HG02763 (cell line): ENCODE measurements around the gene CCNG2.
A peak's percentile ranks its signal among the peaks of the same experiment; 100 is the strongest.

ENCODE experiments used
- ATAC-seq: cut with Tn5 transposase; IDR thresholded peaks from one replicate; pipeline ENCODE4 v1.9.1; 2021; ENCODE audit warnings: mild to moderate bottlenecking, moderate library complexity; ENCODE audit not compliant: unreplicated experiment

CCNG2 gene

GRCh38 chr4:77174426-77174825 is 17.4 kb downstream of the CCNG2 start:
- ATAC-seq, result no peak

DNA sequence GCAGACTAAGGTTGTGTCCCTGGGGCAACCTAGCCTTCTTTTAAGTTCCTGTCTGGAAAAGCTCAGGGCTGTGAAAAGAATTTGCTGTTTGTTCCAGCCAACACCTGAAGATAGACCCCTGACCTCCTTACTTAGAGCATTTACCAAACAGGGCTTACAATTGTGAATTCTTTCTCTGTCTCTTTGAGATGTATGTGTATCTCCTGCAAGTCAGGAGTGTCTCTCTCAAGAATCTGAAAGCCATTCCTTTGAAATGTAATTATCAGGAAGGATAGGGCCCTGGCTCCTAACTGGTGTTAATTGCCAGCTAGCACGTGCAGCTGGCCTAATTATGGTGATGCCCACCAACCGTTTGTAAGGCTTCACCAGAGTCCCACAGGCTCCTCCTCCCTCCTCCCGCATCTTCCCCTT is 18.2 kb downstream of the CCNG2 start:
- ATAC-seq, result no peak

- ATAC-seq, result no peak
Observed at GRCh38 chr4:77176640-77177039, 19.6 kb downstream of the CCNG2 start.

GRCh38 chr4:77177199-77177598 is 20.2 kb downstream of the CCNG2 start:
- no peak for ATAC-seq

DNA sequence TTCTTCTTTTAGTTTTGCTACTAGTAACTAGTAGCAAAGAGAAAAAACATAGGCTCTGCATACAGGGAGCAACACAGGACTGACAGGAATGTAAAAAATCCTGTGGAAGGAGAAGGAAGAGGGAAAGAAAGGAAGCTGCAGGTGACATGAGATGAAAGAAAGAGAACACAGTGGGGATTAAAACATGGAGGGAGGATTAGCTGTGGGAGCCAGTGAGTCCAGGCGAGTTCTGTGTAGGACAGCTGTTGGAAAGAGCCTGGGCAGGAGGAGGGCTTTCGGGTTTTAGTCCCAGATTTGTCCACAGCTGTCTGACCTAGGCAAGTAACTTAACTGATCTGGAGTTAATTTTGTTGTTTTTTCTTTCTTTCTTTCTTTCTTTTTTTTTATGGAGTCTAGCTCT is 21.6 kb downstream of the CCNG2 start:
- ATAC-seq, result no peak

- ATAC-seq, result no peak
Observed at GRCh38 chr4:77179519-77179918, 22.5 kb downstream of the CCNG2 start.

DNA sequence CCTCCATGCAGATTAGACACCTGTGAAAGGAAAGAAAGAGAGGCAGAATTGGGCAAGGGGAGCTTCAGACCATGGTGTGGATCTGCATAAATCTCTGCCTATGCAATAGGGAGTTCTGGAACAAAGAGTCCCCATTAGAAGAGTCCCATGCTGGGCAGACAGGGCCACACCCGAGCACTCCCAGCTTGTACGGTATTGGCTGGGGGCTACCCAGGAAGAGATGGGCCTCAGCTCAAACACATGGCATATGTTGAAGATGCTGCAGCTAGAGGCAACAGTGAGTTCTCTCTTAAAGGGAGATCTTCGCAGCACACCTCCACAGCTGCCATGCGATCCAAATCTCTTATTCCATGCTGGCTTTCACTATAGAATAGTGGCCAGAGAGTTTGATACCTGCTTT is 24.7 kb downstream of the CCNG2 start:
- no peak for ATAC-seq

DNA sequence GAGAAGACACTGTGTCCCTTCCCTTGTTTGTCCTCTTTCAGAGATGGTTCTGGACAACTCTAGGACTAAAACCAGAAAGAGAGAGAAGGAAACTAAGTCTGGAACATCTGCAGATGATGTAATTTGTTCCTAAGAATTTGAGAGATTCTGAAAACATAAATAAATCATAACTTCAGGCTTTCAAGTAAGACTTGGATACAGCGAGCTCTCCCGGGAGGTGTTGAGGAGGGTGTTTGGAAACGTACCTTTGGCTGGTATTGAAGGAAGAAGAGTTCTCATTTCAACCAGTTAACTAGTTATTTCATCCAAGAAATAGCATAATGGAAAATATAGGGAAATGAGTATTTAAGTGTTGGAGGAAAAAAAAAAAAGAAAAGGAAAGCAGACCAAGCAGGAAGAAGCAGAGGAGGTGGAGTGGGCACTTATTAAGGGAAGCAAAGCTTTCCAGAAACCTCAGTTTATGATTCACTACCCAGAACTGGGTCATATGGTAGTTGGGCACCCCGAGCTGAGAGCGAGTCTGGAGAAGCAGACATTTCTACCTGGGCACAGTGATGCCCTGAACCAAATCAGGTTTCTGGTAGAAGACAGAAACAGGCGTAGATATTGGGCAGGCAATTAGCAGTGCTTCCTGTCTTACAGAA is 26.9 kb downstream of the CCNG2 start:
- ATAC-seq, result no peak

DNA sequence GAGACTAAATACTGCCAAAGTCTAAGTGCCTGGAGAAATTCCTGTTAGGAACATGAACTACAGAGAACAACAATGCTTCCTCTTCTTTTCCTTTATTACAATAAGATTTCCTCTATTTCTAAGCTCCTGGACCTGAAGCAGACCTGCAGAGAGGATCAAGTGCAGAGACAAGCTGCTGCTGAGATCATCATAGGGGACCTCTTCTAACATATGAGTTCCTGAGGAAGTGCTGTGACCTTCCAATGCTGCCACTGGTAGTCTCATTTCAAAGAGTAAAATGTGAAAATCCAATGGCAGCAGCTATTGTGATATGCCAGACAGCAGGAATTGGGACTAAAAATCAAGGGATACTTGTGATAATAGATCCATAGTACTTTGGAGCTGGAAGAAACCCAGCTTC is 28.0 kb downstream of the CCNG2 start:
- ATAC-seq, result no peak

DNA sequence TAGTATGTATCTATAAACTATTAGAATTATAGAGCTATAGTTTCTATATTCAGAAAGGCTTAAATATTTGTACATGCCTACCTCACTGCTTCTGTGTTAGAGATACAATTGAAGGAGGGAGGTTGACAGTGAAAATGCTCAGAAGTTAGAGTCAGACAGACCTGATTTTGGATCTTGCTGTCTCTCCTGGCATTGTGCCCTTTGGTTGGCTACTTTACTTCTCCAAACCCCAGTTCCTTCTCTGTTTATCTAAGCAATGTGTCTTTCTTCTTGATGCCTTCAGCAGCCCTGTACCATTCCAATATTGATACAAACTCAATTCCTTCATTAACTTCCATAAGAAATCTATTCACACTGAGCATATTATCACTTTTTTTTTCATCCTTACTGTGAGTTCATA is 28.7 kb downstream of the CCNG2 start:
- ATAC-seq, result no peak

- ATAC-seq, result no peak
Observed at GRCh38 chr4:77187322-77187721, 30.3 kb downstream of the CCNG2 start.

DNA sequence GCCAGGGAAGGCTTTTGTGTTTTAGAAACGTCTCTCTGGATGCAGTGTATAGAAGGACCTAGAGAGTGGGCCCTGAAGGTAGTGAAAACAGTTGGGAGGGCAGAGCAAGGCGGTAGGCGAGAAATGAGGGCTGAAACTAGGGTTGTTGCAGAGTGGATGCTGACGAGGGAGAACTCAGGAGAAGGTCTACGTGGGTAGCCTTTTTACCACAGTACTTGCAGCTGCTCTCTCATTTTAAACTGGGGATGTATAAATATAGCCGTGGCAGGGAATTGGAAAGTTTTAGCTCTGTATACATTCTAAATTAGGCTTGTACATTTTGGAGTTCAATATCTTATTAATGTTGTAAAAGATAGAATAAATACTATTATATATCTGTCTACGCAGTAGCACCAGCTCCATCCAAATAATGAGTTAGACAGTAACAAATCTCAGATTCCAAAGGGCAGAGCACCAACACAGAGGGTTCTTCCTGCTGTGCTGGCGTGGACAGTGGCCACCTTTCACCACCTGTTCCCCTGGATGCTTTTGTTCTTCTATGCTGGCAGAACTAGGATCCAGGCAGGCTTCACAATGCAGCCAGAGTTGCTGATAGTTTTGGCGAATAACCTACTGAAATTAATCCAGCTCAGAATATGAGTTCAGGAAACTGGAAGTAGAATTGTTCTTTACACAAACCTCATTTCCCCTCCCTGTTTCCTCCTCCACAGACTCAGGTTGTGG is 31.7 kb downstream of the CCNG2 start:
- no peak for ATAC-seq

GRCh38 chr4:77189412-77189811 is 32.4 kb downstream of the CCNG2 start:
- no peak for ATAC-seq

GRCh38 chr4:77190053-77190452 is 33.0 kb downstream of the CCNG2 start:
- no peak for ATAC-seq

DNA sequence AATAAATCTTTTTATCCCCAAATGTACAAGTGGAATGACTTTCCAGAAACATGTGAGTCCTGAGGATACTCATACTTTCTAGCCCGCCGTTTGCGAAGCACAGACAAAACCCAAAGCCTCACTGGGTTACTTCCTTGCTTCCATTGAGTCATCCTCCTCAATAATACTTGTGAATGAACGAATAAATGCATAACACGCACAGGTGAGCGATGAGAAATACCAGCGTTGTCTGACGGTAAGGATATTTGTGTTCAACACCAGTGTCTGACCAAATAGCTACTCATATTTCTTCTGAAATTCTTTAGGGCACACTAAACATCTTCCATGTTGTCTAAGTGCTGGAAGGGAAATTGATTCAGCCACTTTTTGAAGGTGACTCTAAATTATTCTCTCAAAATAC is 36.0 kb downstream of the CCNG2 start:
- ATAC-seq, result no peak

DNA sequence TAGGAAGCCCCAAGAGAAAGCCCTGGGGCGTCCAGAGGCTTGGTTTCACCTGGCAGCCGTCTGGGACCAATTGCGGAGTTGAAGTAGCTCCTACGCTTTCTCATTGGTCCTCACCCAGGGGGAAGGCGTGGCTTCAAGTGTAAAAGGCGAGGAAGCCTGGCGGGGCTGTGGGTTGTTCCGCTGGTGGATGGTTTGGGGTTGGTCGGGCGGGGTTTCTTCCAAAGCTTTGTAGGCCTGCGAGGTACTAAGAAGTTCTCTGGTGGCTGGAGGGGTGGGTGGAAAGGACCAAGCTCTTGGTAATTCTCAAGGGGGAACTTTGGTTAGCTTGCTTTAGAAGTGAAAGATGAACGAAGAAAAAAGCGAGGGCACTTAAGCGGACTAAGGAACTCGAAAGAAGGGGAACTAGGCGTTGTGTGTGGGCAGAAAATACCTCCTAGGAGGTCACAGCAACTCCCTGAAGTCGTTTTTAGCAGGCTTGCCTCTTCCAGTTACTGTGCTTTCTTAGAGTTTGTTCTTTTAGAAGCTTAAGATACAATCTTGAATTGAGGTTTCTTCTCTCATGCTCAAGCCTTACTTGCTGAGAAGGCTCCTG is 36.6 kb downstream of the CCNG2 start:
- peak; percentile 89 for ATAC-seq

DNA sequence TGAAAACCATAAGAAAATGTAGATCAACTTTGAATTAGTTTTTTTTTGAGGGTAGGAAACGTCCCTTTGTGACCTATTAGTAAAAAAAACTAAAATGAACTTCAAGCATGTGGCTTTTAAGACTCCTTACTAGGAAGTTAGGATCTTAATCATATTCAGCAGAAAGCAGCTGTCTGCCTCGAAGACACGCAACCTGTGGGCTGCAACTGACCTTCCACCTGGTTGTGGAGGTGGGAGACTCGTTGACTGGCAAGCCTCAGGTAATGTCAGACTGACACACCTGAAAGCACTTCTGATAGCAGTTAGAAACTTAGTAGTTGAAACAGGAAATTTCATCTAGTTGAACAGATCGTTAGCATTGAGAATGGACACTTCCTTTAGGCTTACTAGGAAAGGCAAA is 37.4 kb downstream of the CCNG2 start:
- ATAC-seq, result no peak

DNA sequence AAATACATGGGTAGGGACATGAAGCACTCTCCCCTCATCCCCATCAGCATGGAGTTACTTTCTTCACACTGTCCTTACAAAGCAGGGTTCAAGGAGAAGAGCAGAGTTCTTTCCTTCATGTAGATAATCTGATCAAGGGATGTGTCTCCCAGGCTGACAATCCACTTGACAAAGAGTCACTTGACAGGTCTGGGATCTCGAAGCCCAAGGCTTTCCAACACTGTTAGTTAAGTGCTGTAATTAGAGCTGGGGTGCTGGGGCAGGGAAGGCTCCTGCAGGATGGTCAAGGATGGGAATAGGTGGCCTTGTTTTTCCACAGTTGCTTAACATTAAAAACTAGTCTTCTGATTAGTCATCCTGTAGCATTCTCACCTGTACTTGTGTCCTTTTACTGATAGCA is 38.0 kb downstream of the CCNG2 start:
- no peak for ATAC-seq

- no peak for ATAC-seq
Observed at GRCh38 chr4:77196866-77197265, 39.9 kb downstream of the CCNG2 start.

GRCh38 chr4:77197361-77197760 is 40.4 kb downstream of the CCNG2 start:
- ATAC-seq, result no peak

- no peak for ATAC-seq
Observed at GRCh38 chr4:77197831-77198230, 40.8 kb downstream of the CCNG2 start.

GRCh38 chr4:77199276-77199675 is 42.3 kb downstream of the CCNG2 start:
- no peak for ATAC-seq
